HEK293 (cell line): ENCODE results near the gene LY6G5C.

Experiments used
- HOXC10 ChIP-seq: sonication (generic); formaldehyde crosslinking; IDR thresholded peaks from 2 replicates; pipeline ENCODE4 v1.8.1; 2023; ENCODE audit warnings: mild to moderate bottlenecking, missing genetic modification reagents
- IKZF3 ChIP-seq: fragments of 450-650 bp; IDR thresholded peaks from 2 replicates; pipeline ENCODE4 v1.5.0; 2018; ENCODE audit warnings: missing biosample characterization, mild to moderate bottlenecking, missing genetic modification characterization, moderate library complexity
- MZF1 ChIP-seq: fragments of 450-650 bp; formaldehyde crosslinking; IDR thresholded peaks from 2 replicates; pipeline ENCODE4 v1.5.1; 2017; ENCODE audit warnings: missing biosample characterization, missing genetic modification characterization, borderline replicate concordance
- PBX3 ChIP-seq: sonication (generic); formaldehyde crosslinking; IDR thresholded peaks from 2 replicates; pipeline ENCODE4 v1.8.1; 2022; ENCODE audit warnings: mild to moderate bottlenecking, moderate library complexity, missing genetic modification reagents
- YY2 ChIP-seq: fragments of 450-650 bp; formaldehyde crosslinking; IDR thresholded peaks from 2 replicates; pipeline ENCODE4 v1.5.1; 2016; ENCODE audit warnings: missing biosample characterization, missing genetic modification characterization
- ZBTB21 ChIP-seq: fragments of 450-650 bp; formaldehyde crosslinking; IDR thresholded peaks from 2 replicates; pipeline ENCODE4 v1.5.1; 2017; ENCODE audit warnings: missing biosample characterization, missing genetic modification characterization
- ZNF157 ChIP-seq: fragments of 450-650 bp; formaldehyde crosslinking; IDR thresholded peaks from 2 replicates; pipeline ENCODE4 v1.5.1; 2016; ENCODE audit warnings: missing biosample characterization, missing genetic modification characterization
- ZNF184 ChIP-seq: fragments of 450-650 bp; IDR thresholded peaks from 2 replicates; pipeline ENCODE4 v1.5.1; 2018; ENCODE audit warnings: missing biosample characterization, mild to moderate bottlenecking, missing genetic modification characterization
- ZNF518A ChIP-seq: fragments of 450-650 bp; formaldehyde crosslinking; conservative IDR thresholded peaks from 2 replicates; pipeline ENCODE4 v1.5.1; 2016; ENCODE audit warnings: low read depth, missing biosample characterization, missing genetic modification characterization
- ZNF580 ChIP-seq: fragments of 450-650 bp; formaldehyde crosslinking; IDR thresholded peaks from 2 replicates; pipeline ENCODE4 v1.5.1; 2016; ENCODE audit warnings: missing biosample characterization, missing genetic modification characterization
- ZNF596 ChIP-seq: fragments of 450-650 bp; IDR thresholded peaks from 2 replicates; pipeline ENCODE4 v1.5.0; 2018; ENCODE audit warnings: missing biosample characterization, mild to moderate bottlenecking, missing genetic modification characterization, moderate library complexity
- ZNF658 ChIP-seq: fragments of 450-650 bp; formaldehyde crosslinking; IDR thresholded peaks from 2 replicates; pipeline ENCODE4; 2016; ENCODE audit warnings: missing biosample characterization, missing genetic modification characterization
- ZNF747 ChIP-seq: fragments of 450-650 bp; formaldehyde crosslinking; IDR thresholded peaks from 2 replicates; pipeline ENCODE4 v1.5.1; 2016; ENCODE audit warnings: missing biosample characterization, missing genetic modification characterization
- ZNF76 ChIP-seq: fragments of 450-650 bp; formaldehyde crosslinking; IDR thresholded peaks from 2 replicates; pipeline ENCODE4; 2016; ENCODE audit warnings: low read depth, missing biosample characterization, missing genetic modification characterization, borderline replicate concordance
- TF ChIP-seq, protein P1 (sequence below): fragments of 450-650 bp; formaldehyde crosslinking; IDR thresholded peaks from 2 replicates; pipeline ENCODE4 v1.5.1; 2016; ENCODE audit warnings: missing biosample characterization, missing genetic modification characterization
- TF ChIP-seq, protein P2 (sequence below): fragments of 450-650 bp; formaldehyde crosslinking; IDR thresholded peaks from 2 replicates; pipeline ENCODE4 v1.5.1; 2016; ENCODE audit warnings: missing biosample characterization, missing genetic modification characterization

Gene LY6G5C

DNA sequence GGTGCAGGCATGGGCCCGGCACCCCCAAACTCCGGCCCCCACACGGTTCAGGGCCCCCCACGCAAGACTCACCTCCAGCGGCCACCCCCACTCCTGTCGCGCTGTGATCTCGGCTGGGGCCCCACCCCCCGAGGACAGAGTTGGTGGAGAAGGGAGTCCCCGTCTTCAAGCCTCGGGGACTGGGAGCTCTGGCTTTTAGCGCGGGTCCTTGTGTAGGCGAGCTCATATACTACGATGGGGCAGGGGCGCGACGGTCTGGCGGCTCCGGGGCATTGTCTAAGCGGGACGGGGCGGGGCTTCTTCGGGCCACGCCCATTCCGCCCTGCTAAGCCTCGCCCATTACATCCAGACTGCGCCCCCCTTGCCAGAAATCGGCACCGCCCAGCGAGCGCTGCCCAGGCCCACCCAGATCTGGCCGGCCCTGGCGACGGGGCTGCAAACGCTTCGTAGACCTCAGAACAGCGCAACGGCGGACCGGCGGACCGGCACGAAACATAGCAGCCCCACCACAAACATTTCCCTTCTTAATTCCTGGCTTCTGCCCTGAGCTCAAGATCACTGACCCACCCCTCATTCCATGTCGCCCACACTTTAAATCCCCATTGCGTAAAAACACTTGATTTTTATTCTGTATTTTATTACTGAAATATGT is 49.2 kb upstream of the LY6G5C start (continued):
- TF ChIP-seq ZNF518A (tag by site-specific recombination) = no peak
- no peak for TF ChIP-seq ZNF580 (tag by site-specific recombination)
- TF ChIP-seq, protein P1, sequence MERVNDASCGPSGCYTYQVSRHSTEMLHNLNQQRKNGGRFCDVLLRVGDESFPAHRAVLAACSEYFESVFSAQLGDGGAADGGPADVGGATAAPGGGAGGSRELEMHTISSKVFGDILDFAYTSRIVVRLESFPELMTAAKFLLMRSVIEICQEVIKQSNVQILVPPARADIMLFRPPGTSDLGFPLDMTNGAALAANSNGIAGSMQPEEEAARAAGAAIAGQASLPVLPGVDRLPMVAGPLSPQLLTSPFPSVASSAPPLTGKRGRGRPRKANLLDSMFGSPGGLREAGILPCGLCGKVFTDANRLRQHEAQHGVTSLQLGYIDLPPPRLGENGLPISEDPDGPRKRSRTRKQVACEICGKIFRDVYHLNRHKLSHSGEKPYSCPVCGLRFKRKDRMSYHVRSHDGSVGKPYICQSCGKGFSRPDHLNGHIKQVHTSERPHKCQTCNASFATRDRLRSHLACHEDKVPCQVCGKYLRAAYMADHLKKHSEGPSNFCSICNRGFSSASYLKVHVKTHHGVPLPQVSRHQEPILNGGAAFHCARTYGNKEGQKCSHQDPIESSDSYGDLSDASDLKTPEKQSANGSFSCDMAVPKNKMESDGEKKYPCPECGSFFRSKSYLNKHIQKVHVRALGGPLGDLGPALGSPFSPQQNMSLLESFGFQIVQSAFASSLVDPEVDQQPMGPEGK (tag by site-specific recombination) = peak; percentile 82
- no peak for TF ChIP-seq ZNF747 (tag by site-specific recombination)
- TF ChIP-seq ZBTB21 (tag by site-specific recombination) = no peak
- no peak for TF ChIP-seq PBX3 (CRISPR knock-in tag)
- TF ChIP-seq, protein P2, sequence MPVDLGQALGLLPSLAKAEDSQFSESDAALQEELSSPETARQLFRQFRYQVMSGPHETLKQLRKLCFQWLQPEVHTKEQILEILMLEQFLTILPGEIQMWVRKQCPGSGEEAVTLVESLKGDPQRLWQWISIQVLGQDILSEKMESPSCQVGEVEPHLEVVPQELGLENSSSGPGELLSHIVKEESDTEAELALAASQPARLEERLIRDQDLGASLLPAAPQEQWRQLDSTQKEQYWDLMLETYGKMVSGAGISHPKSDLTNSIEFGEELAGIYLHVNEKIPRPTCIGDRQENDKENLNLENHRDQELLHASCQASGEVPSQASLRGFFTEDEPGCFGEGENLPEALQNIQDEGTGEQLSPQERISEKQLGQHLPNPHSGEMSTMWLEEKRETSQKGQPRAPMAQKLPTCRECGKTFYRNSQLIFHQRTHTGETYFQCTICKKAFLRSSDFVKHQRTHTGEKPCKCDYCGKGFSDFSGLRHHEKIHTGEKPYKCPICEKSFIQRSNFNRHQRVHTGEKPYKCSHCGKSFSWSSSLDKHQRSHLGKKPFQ (tag by site-specific recombination) = no peak
- no peak for TF ChIP-seq HOXC10 (CRISPR knock-in tag)
- no peak for TF ChIP-seq ZNF76 (tag by site-specific recombination)
- TF ChIP-seq MZF1 (tag by site-specific recombination) = no peak
- TF ChIP-seq ZNF658 (tag by site-specific recombination) = no peak
- TF ChIP-seq ZNF157 (tag by site-specific recombination) = no peak
- no peak for TF ChIP-seq ZNF596 (tag by site-specific recombination)
- no peak for TF ChIP-seq ZNF184 (tag by site-specific recombination)
- TF ChIP-seq IKZF3 = no peak
- TF ChIP-seq YY2 (tag by site-specific recombination) = no peak
